ENCODE measurements around the gene BSN. TPM values are rescaled to one million over a fixed set of nuclear protein-coding genes. Genes with fewer than 3 reads are reported as not detected.

Gene BSN
- total RNA-seq, 2 experiments from 2014 or later, result 0.08 to 0.11 TPM

- no peak overlapping the region for H3K4me3 Mint-ChIP-seq
- no peaks in the 10 kb centered on the region for H3K4me1 ChIP-seq (ENCODE audit: insufficient read depth, low read length)
- H3K36me3 ChIP-seq (ENCODE audit: insufficient read depth, low read length), result no peaks in the 10 kb centered on the region
- H3K4me3 ChIP-seq (ENCODE audit: low read length), result no peak overlapping the region
- POLR2A ChIA-PET, result no interaction called here
- DNase-seq (no peak), ATAC-seq (ENCODE audit: poor library complexity) (no peak)
- H3K36me3 Mint-ChIP-seq (ENCODE audit: low read depth), result no peaks in the 10 kb centered on the region
- no peaks in the 10 kb centered on the region for H3K4me1 Mint-ChIP-seq (ENCODE audit: low read depth)
- no peaks in the 10 kb centered on the region for H3K9me3 Mint-ChIP-seq
- CTCF ChIA-PET, result no interaction called here
- intact Hi-C loops (cut with DNase I, micrococcal nuclease), result no loop called here
- peaks cover 0 to 3% of the 10 kb centered on the region in 2 experiments for H3K27me3 ChIP-seq (ENCODE audit: control insufficient read depth in 1 of 2, insufficient read depth in 2 of 2, low read length in 2 of 2)
- peaks cover 0 to 4% of the 10 kb centered on the region in 2 experiments for H3K9me3 ChIP-seq (ENCODE audit: control insufficient read depth in 1 of 2, insufficient read depth in 1 of 2, low read length in 2 of 2)
- H3K27ac ChIP-seq (ENCODE audit: low read depth in 1 of 2, low read length in 2 of 2), result no peak overlapping the region
- TF ChIP-seq CTCF (IDR thresholded peaks at IDR 0.05), result no peak
- peaks cover 16% of the 10 kb centered on the region for H3K27me3 Mint-ChIP-seq
- no peak overlapping the region for H3K27ac Mint-ChIP-seq
Measured at GRCh38 chr3:49630784-49631183, 76.5 kb downstream of the BSN start.

GRCh38 chr3:49634736-49635135, 80.5 kb downstream of the BSN start:
- H3K36me3 ChIP-seq (ENCODE audit: insufficient read depth, low read length), result no peaks in the 10 kb centered on the region
- CTCF ChIA-PET, result no interaction called here
- Mint-ChIP-seq H3K4me3 (no peak overlapping the region), H3K4me1 (ENCODE audit: low read depth) (no peaks in the 10 kb centered on the region), H3K9me3 (no peaks in the 10 kb centered on the region), H3K36me3 (ENCODE audit: low read depth) (no peaks in the 10 kb centered on the region), H3K27me3 (peaks cover 11% of the 10 kb centered on the region), H3K27ac (no peak overlapping the region)
- intact Hi-C loops (cut with DNase I, micrococcal nuclease), result no loop called here
- DNase-seq, result no peak
- H3K27me3 ChIP-seq (ENCODE audit: control insufficient read depth in 1 of 2, insufficient read depth in 2 of 2, low read length in 2 of 2), result peaks cover 0 to 3% of the 10 kb centered on the region in 2 experiments
- no peak overlapping the region for H3K27ac ChIP-seq (ENCODE audit: low read depth in 1 of 2, low read length in 2 of 2)
- no peak overlapping the region for H3K4me3 ChIP-seq (ENCODE audit: low read length)
- no peaks in the 10 kb centered on the region for H3K9me3 ChIP-seq (ENCODE audit: control insufficient read depth in 1 of 2, insufficient read depth in 1 of 2, low read length in 2 of 2)
- POLR2A ChIA-PET, result no interaction called here
- no peak for TF ChIP-seq CTCF (IDR thresholded peaks at IDR 0.05)
- H3K4me1 ChIP-seq (ENCODE audit: insufficient read depth, low read length), result no peaks in the 10 kb centered on the region
- no peak for ATAC-seq (ENCODE audit: poor library complexity)

GRCh38 chr3:49636883-49637609, 82.8 kb downstream of the BSN start:
- H3K36me3 ChIP-seq (ENCODE audit: insufficient read depth, low read length), result no peaks in the 10 kb centered on the region
- intact Hi-C loops (cut with DNase I, micrococcal nuclease), result no loop called here
- no peak for DNase-seq
- H3K27ac ChIP-seq (ENCODE audit: low read depth in 1 of 2, low read length in 2 of 2), result no peak overlapping the region
- H3K4me1 Mint-ChIP-seq (ENCODE audit: low read depth), result no peaks in the 10 kb centered on the region
- ChIA-PET POLR2A (no interaction called here), CTCF (interaction anchor here (1.2 kb wide), 1 partner anchor 34 kb away, joined by 3 read pairs; no protein-coding TSS in a partner anchor)
- H3K9me3 Mint-ChIP-seq, result no peaks in the 10 kb centered on the region
- H3K27ac Mint-ChIP-seq, result no peak overlapping the region
- H3K4me3 Mint-ChIP-seq, result no peak overlapping the region
- no peak overlapping the region for H3K4me3 ChIP-seq (ENCODE audit: low read length)
- no peak for ATAC-seq (ENCODE audit: poor library complexity)
- no peaks in the 10 kb centered on the region for H3K36me3 Mint-ChIP-seq (ENCODE audit: low read depth)
- no peak for TF ChIP-seq CTCF (IDR thresholded peaks at IDR 0.05)
- H3K4me1 ChIP-seq (ENCODE audit: insufficient read depth, low read length), result no peaks in the 10 kb centered on the region
- H3K27me3 ChIP-seq (ENCODE audit: control insufficient read depth in 1 of 2, insufficient read depth in 2 of 2, low read length in 2 of 2), result no peaks in the 10 kb centered on the region
- H3K27me3 Mint-ChIP-seq, result no peaks in the 10 kb centered on the region
- no peaks in the 10 kb centered on the region for H3K9me3 ChIP-seq (ENCODE audit: control insufficient read depth in 1 of 2, insufficient read depth in 1 of 2, low read length in 2 of 2)

Data from CD4-positive, alpha-beta T cell (primary cell).